A673 (cell line): ENCODE measurements around the gene PPP1R3G.

Experiments used
- CTCF ChIP-seq: fragments of 300-800, 200-600 bp; sonication (generic); conservative IDR thresholded peaks from 2 replicates; pipeline ENCODE4 v1.5.1; 2017; ENCODE audit warnings: low read depth, mild to moderate bottlenecking, antibody characterized with exemption, low read length, moderate library complexity, mixed read lengths
- EZH2 ChIP-seq: fragments of 200-600 bp; sonication (generic); IDR thresholded peaks from 2 replicates; pipeline ENCODE4 v1.6.1; 2017; ENCODE audit warnings: borderline replicate concordance, low read depth, mild to moderate bottlenecking, mixed read lengths, antibody characterized with exemption, low read length; ENCODE audit not compliant: poor library complexity, severe bottlenecking

DNA sequence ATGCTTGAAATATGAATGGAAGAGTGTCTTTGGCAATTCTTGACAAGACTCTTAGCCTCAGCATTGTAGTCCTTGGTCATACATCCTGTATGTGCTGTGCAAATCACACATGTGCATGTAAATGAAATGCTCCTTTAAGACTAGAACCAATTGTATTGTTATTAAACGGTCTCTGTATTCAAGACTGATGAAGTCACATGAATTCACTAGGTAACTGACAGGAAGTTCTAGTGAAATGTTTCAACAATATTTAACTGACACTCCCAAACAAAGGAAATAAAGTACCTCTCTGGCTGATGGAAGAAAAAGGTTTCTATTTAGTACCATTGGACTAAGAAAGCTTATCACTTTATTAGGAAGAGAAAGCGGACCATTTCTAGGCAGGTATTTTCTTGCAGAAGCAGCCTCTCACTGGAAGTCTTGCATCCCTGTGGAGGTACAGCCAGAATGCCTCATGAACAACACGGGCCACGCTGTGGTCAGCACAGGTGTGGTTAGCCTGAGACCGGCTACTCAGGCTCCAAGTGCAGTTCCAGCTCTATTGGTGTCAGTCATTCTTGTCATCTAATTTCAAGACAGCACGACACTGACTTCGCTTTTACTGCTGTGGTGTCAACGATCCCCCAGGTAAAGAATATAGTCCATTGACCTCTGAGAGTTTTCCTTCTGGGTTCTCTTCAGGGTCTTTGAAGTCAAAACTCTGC is 17.3 kb downstream of the PPP1R3G start:
- TF ChIP-seq CTCF (no peak), EZH2 (no peak)
